IPS-NIHi7 (cell line): ENCODE results near the gene PDXK.

Source experiments
- DNase-seq: peaks from one replicate; pipeline ENCODE4 v3.0.0; 2012; ENCODE audit warnings: mixed read lengths; ENCODE audit errors: extremely low spot score

The PDXK gene

DNA sequence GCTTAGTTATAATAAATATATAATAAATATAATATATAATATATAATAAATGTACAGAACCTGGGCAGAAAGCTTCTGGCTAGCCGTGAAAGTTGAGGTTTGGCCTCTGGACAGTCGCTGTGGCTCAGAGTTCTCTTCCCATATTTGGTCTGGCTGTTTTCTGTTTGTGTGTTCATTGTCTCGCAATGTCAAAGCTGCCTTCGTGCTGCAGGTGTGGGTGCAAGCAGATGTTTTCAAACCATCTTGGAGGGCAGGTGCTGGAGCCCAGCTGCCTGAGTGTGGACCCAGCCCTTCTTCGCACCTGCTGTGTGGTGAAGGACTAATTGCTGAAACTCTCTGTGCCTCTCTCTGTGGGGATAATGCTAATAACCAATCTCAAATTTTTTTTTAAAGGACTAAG, 60.7 kb downstream of the PDXK start:
- DNase-seq: no peak

DNA sequence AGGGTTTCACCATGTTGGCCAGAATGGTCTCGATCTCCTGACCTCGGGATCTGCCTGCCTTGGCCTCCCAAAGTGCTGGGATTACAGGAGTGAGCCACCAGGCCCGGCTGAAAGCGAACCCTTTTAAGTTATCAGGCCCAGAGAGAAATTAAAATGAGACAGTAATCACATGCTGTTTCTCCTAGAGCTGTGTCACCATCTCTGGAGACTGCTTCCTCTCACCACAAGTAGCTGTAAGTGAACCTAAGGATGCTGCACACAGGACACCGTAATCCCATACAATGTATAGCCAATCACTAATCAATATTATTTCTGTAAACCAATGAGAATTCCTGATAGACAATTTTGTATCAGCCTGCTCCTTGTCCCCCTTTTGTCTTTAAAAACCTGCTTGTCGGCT, 62.9 kb downstream of the PDXK start:
- DNase-seq: no peak

DNA sequence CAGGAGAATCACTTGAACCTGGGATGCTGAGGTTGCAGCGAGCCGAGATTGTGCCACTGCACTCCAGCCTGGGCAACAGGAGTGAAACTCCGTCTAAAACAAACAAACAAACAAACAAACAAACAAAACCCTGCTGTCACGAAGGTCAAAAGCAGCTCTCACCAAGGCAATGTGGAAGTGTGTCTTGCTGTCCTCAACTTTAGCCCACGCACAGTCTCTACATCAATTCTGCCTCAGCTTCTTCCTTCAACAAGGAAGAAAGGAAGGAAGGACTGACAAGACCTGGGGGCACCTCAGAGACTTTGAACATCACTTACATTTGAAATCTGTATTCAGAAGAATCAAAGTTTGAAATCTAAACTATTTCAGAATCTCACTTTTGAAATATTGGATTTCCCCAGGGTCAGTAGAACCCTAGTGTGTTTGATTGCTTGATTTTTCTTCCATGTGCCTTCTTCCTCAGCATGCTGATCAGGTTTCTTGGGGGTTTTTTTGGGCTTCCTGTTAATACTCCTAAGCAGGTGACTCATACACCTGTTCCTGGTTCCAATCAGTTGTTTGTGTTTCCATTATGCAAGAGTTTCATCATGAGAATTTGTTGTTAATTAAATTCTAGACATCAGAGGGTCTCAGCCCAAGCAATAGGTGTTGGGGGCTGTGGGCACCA, 63.6 kb downstream of the PDXK start:
- no peak for DNase-seq

DNA sequence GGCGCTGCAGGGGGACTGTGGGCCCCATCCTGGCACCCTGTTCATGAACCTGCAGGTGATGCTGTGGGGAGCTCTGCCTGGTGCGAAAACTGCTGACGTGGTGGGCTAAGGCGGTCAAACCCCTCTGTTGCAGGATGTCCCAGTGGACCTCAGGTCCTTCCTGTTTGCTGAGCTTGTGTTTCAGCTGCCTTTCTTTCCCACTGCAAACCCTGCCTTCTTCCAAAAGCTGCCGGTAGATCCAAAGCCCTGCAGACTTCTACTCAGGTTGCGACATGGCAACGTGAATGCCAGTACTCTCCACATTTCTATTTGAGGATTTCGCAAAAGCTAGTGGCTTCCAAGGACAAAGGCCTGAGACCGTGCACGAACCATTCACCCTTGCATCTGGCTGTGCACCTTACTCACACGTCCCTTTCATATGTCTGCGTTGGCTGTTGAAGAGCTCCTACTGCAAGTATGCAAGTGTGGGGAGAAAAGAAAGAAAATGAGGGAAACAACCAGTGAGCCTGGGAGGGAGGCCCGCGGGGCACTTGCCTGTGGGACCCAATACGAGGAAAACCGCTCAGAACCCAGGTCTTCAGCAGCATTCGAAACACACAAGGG, 64.3 kb downstream of the PDXK start:
- no peak for DNase-seq

DNA sequence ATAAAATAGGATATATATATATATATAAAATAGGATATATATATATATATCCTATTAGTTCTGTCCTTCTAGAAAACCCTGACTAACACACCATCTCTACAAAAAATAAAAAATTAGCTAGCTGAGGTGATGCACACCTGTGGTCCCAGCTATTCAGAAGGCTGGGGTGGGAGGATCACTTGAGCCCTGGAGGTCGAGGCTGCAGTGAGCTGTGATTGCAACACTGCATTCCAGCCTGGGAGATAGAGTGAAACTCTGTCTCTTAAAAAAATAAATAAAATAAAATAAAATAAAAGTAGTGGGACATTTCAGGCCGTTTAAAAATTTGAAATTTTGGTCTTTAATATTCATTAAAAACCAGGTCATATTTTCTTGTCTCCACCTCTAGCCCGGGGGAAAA, 66.2 kb downstream of the PDXK start:
- no peak for DNase-seq

DNA sequence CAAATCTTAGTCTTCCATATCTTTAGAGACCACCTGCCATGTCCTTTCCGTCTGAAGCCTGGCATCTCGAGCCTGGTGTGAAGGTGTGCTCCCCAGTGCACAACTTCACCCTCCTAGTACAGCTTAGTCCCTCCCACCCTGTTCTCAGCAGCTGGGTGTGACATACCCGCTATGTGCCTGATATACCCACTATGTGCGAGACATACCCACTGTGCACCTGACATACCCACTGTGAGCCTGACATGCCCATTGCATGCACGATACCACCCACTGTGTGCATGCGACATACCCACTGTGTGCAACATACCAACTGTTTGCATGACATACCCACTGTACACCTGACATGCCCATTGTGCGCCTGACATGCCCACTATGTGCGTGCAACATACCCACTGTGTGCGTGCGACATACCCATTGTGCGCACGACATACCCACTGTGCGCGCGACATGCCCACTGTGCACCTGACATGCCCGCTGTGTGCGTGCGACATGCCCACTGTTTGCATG, 67.4 kb downstream of the PDXK start:
- no peak for DNase-seq

DNA sequence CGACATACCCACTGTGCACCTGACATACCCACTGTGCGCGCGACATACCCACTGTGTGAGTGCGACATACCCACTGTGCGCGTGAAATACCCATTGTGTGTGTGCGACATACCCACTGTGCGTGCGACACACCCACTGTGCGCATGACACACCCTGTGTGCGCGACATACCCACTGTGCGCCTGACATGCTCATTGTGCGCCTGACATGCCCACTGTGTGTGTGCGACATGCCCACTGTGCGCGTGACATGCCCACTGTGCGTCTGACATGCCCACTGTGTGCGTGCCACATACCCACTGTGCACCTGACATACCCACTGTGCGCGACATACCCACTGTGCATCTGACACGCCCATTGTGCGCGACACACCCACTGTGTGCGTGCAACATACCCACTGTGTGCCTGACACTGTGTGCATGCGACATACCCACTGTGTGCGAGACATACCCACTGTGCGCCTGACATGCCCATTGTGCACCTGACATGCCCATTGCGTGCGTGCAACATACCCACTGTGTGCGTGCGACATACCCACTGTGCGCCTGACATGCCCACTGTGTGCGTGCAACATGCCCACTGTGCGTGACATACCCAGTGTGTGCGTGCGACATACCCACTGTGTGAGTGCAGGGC, 68.0 kb downstream of the PDXK start:
- no peak for DNase-seq

DNA sequence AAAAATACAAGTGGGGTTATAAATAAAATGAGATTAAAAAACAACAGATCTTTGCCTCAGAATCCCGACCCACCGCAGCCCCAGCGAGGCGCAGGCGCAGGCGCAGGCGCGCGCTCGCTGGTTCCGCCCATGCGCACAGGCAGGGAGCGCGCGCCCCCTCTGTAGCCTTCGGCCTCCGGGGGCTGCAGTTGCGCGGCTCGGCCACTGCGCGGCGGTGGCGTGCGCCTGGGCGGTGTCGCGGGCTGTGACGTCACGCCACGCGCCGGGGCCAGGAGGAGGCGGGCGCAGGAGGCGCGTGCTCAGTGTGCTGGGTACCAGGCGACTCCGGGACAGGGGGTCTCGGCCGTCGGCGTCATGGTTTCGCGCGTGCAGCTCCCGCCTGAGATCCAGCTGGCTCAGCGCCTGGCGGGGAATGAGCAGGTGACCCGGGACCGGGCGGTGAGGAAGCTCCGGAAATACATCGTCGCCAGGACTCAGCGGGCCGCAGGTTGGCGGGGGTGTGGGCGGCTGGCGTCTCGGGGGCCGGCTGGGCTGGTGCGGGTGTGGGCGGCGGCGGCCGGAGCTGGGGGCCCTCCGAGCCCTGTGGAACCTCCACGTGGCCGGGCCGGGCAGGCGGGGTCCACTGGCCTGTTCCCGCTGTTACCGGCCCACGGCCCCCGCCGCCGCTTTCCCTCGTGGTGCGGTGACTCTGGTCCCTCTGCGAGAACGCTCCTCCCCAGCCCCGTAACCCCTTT, 70.5 kb downstream of the PDXK start, which contains the start of gene RRP1:
RRP1 (plus strand) TSS at position 302 of the 734 bp plus-strand sequence; CDS start at position 355, 53 bp downstream.
- peak; percentile 97 for DNase-seq

DNA sequence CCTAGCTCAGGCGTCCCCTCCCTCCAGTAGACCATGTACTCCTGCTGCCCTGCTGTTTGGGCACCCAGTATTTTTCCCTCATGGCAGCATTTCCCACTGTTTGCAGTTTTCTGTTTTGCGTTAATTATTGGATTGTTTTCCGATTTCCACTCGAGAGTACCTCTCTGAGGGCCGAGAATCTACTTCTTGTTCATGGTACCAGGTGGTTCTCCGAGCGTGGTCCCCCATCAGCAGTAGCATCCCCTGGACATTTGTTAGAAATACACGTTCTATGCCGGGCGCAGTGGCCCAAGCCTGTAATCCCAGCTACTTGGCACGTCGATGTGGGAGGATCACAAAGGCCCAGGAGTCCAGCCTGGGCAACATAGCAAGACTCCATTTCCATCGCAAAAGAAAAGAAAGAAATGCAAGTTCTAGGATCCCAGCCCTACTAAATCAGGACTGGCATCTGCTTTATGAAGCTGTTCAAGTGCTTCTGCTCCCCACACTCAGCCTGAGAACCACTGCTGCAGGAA, 71.1 kb downstream of the PDXK start:
- DNase-seq: no peak

DNA sequence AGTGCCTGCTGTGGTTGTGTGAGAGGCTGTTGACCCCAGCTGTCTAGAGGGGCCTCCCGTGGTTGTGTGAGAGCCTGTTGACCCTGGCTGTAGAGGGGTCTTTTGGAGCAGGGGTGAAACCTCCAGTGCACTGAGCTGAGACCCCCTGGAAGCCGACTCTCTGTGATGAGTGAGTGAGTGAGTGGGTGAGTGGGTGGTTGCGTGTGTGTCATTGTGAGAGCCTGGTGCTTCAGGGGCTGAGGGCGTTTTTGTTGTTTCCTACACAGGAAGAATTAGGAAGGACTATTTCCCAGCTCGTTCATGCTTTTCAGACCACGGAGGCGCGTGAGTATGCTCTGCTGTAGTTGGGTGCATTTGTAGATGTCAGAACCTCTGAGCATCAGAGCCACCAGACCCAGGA, 73.5 kb downstream of the PDXK start:
- DNase-seq: no peak

DNA sequence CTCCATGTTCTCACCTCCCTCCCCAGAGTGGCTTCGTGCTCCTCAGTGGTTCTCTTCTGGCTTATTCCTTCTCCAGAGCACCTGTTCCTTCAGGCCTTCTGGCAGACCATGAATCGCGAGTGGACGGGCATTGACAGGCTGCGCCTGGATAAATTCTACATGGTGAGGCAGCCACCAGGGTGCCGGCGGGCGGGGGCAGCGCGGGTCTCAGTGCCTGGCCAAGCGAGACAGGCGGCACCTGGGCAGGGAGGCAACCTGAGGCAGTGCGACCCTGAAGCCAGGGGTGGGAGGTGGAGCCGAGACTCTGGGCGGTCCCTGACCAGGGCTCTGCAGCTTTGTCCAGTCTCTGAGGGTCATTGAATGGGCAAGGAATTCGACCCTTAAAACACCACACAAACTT, 74.3 kb downstream of the PDXK start:
- no peak for DNase-seq

DNA sequence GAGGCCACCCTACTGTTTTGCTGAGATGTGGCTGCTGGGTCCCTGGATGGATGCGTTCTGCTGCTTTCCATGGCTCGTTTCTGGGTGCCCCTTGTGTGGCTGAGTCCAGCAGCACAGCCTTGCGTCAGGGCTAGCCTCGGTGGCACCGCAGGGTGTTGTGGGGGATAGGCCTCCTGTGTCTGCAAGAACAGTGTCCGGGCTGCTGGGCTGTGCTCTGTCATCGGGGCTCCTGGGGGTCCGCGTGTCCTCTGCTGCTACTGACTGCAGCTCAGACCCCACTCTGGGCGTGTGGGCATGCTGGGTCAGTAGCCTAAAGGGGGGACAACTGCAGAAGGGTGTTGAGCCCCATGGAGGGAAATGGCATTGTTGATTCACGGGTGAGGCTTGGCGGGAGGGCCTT, 75.4 kb downstream of the PDXK start:
- no peak for DNase-seq

DNA sequence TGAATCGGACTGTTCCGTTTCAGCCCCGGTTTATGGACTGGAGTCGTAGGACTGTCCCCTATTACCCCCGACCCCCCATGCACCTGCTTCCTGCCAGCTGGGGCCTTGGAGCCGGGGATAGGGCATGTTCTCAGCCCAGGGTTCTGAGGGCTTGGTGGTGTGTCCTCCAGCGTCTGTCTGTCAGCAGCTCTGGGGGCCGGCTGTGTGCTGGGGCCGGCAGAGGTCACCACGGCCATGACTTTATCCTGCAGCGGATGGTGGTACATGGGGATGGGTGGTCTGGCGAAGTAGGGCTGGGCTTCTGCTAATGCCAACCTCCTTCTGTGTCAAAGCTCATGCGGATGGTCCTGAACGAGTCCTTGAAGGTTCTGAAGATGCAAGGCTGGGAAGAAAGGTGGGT, 75.9 kb downstream of the PDXK start:
- DNase-seq: no peak

DNA sequence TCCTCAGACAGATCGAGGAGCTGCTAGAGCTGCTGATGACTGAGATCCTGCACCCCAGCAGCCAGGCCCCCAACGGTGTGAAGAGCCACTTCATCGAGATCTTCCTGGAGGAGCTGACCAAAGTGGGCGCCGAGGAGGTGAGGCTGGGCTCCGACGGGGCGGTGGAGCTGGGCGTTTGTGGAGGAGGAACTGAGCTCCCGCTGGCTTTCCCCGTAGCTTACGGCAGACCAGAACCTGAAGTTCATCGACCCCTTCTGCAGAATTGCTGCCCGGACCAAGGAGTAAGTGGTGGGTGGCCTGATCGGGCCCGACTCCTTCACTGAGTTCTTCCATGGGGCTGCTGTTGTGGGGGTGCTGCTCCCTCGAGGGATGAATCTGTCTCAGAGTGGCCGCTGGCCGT, 78.5 kb downstream of the PDXK start:
- DNase-seq: no peak

DNA sequence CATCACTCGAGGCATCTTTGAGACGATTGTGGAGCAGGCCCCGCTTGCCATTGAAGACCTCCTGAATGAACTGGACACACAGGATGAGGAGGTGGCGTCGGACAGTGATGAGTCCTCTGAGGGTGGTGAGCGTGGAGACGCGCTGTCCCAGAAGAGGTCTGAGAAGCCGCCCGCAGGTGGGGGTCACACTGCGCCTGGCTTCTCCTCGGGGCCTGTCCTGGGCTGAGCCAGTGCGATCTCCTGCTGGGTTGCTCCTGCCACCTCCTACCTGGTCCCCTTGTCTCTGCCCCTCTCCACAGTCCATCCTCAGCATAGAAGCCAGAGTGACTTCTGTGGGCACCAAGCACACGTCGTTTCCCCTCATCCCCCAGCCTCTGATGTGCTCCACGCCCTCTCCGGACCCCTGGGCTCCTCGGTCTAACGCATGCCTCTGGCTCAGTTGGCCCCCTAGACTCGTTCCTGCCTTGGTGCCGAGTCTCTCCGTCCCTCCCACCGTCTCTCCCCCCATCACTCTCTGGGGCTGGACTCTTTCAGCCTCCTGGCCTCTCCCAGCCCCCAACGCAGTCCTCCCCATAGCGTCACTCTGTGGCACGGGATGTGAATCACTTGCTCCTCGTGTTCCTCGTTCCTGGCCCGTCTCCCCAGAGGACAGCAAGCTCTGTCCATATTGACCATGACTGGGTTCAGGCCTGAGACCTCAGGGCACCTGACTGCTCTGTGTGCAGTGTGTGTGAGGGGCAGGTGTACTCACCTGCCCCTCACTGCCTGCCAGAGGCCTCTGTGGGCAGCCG, 79.2 kb downstream of the PDXK start:
- DNase-seq: no peak

DNA sequence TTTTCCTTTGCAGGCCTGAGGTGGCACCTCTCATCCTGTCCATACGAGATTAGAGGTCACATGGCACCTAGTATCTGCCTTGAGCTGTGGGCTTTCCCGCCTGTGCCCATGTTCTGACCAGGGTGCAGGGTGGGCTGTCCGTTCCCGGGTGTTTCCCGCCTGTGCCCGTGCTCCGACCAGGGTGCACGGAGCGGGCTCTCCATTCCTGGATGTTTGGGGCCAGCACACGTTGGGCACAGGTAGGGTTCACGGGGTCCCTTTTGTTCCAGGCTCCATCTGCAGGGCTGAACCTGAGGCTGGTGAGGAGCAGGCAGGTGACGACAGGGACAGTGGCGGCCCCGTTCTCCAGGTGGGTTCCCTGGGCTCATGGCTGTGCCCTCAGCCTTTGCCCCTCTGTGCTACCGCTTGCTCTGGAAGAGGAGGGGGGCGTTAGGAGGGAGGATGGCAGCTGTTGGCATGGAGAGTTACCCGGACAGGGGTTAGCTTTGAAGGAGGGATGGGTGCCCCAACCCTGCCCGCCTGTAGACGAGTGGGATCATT, 80.4 kb downstream of the PDXK start:
- no peak for DNase-seq

DNA sequence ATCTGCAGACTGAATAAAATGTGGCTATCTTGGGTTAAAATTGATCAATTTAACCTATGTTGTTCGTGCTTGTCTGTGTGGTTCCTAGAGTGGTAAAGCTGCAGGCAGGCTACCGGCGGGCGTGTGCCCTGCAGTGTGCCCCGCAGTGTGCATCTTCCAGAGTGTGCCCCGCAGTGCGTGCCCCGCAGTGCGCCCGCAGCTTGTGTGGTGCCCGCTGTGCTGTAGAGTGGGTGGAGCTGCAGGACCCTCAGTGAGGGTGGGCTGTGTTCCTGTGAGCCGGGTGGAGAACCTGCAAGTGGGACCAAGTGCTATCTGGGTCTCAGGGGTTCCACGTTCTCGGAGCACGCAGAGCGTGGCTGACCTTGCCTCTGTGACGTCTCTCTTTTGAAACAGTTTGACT, 81.2 kb downstream of the PDXK start:
- DNase-seq: no peak

DNA sequence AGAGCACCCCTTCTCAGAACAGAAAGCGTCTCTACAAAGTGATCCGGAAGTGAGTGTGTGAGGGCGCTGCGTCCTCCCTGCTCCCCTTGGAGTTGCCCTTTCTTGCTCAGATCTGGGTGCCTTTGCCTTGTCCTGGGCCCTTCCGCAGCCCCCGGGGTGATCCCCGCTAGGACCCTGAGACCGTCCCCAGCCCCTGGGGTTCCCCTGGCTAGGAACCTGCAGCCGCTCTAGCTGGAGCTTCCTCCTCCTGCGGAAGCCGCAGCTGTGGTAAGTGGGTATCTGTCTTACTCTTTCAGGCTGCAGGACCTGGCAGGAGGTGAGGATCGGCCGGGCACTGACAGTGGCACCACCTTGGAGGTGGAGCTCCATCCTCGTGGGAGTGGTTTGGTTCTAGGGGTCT, 81.6 kb downstream of the PDXK start:
- no peak for DNase-seq

DNA sequence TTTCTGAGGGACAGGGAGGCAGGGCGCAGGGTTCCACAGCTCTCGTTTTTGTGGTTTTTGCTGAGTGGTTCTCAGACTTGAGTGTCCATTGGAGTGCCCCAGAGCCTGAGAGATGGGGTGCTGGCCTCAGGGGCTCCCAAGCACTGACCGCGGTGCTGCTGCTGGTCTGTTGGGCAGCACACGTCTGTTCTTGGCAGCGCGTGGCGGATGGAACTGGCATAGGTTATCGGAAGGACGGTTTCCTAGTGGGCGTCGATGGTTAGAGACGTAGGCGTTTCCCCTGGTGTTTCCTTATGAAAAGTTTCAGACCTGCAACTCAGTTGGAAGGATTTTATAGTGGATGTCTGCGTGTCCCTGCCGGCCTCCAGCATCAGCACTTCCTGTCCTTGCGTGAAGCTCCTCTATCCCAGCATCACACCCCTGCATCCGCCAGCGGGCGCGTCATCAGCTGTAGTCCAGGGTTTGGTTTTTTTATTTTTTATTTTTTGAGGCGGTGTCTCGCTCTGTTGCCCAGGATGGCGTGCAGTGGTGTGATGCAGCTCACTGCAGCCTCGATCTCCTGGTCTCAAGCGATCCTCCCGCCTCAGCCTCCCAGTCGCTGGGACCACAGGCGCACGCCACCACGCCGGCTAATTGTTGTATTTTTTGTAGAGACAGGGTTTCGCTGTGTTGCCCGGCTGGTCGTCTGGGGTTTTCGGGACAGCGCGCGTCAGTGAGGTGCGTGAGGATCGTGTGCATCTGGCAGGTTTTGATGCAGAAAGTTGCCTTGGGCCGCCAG, 82.3 kb downstream of the PDXK start:
- no peak for DNase-seq

DNA sequence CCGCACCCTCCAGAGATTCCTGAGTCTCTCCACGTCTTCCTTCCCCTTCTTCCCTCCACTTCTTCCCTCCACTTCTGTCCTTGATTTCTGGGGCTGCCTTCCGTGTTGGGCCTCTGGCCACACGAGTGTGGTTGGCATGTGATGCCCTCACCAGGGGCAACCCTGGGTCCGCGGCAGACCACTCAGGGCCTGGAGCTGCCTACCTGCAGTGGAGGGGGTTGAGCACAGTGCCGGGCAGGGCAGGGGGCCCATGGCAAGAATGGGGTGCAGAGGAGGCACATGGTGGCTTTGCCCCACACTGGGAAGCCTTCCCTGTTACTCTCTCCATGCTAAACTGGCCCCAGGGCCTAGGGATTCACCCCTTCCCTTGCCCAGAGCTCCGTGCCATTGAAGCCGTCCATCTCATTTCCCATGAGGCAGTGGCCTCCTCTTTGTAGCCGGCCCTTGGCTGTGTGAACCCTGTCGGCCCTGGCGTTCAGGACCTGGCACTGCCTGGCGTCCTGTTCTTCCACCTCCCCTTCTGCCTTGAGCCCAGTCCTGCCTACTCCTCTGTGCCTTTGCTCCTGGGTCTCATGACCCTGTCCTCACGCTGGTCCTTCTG, 83.9 kb downstream of the PDXK start:
- DNase-seq: no peak
